Testis (tissue), 2 donors: ENCODE results near the gene G2E3.

Experiments
- POLR2A ChIP-seq: fragments of 450-650 bp; IDR thresholded peaks from one replicate; pipeline ENCODE4 v1.6.1; 2017; ENCODE audit warnings: antibody characterized with exemption, mild to moderate bottlenecking, moderate library complexity
- TF ChIP-seq, protein P1 (sequence below), 3 experiments: fragments of 450-650 bp in 2 of 3; fragments of 200-600 bp in 1 of 3; sonication (generic) in 1 of 3; IDR thresholded peaks; one replicate each; pipeline ENCODE4 v1.5.1; 2016 to 2019; ENCODE audit warnings: antibody characterized with exemption in 3 of 3, mild to moderate bottlenecking in 2 of 3, moderate library complexity in 1 of 3

GRCh38 chr14:30585204-30585603 lies 26.2 kb downstream of the G2E3 start:
- TF ChIP-seq, protein P1, sequence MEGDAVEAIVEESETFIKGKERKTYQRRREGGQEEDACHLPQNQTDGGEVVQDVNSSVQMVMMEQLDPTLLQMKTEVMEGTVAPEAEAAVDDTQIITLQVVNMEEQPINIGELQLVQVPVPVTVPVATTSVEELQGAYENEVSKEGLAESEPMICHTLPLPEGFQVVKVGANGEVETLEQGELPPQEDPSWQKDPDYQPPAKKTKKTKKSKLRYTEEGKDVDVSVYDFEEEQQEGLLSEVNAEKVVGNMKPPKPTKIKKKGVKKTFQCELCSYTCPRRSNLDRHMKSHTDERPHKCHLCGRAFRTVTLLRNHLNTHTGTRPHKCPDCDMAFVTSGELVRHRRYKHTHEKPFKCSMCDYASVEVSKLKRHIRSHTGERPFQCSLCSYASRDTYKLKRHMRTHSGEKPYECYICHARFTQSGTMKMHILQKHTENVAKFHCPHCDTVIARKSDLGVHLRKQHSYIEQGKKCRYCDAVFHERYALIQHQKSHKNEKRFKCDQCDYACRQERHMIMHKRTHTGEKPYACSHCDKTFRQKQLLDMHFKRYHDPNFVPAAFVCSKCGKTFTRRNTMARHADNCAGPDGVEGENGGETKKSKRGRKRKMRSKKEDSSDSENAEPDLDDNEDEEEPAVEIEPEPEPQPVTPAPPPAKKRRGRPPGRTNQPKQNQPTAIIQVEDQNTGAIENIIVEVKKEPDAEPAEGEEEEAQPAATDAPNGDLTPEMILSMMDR (IDR thresholded peaks at IDR 0.05): no peak
- TF ChIP-seq POLR2A: no peak
